ENCODE data around the gene ATP5PF. TPM values are rescaled to one million over a fixed set of nuclear protein-coding genes. Genes with fewer than 3 reads are reported as not detected.
"Not testable (repeated sequence)": the region's sequence is repeated elsewhere in the genome, so short reads cannot be mapped to it uniquely, and the experiment has no call there.

The ATP5PF gene
- total RNA-seq, 6 experiments from 2014 or later = 144 to 166 (median 161) TPM

- H3K27ac Mint-ChIP-seq = no peak overlapping the region
- H3K4me3 Mint-ChIP-seq = no peak overlapping the region
- no peaks in the 10 kb centered on the region for H3K27me3 Mint-ChIP-seq (ENCODE audit: insufficient read depth)
- DNase-seq = peak; percentile 33
- no peaks in the 10 kb centered on the region for H3K36me3 Mint-ChIP-seq (ENCODE audit: low read depth)
- H3K9me3 Mint-ChIP-seq = no peaks in the 10 kb centered on the region
- TF ChIP-seq, protein P1, sequence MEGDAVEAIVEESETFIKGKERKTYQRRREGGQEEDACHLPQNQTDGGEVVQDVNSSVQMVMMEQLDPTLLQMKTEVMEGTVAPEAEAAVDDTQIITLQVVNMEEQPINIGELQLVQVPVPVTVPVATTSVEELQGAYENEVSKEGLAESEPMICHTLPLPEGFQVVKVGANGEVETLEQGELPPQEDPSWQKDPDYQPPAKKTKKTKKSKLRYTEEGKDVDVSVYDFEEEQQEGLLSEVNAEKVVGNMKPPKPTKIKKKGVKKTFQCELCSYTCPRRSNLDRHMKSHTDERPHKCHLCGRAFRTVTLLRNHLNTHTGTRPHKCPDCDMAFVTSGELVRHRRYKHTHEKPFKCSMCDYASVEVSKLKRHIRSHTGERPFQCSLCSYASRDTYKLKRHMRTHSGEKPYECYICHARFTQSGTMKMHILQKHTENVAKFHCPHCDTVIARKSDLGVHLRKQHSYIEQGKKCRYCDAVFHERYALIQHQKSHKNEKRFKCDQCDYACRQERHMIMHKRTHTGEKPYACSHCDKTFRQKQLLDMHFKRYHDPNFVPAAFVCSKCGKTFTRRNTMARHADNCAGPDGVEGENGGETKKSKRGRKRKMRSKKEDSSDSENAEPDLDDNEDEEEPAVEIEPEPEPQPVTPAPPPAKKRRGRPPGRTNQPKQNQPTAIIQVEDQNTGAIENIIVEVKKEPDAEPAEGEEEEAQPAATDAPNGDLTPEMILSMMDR (IDR thresholded peaks at IDR 0.05) = peak; percentile 96
- H3K4me1 Mint-ChIP-seq (ENCODE audit: low read depth) = no peaks in the 10 kb centered on the region
Measured at GRCh38 chr21:25708467-25709065, 26.1 kb downstream of the ATP5PF start.

- Mint-ChIP-seq H3K4me3 (no peak overlapping the region), H3K27ac (no peak overlapping the region), H3K9me3 (no peaks in the 10 kb centered on the region), H3K36me3 (ENCODE audit: low read depth) (no peaks in the 10 kb centered on the region), H3K4me1 (ENCODE audit: low read depth) (peaks cover 13% of the 10 kb centered on the region), H3K27me3 (ENCODE audit: insufficient read depth) (no peaks in the 10 kb centered on the region)
- no peak for DNase-seq
- TF ChIP-seq, protein P1 (IDR thresholded peaks at IDR 0.05) = no peak
Measured at GRCh38 chr21:25701529-25701928, 33.2 kb downstream of the ATP5PF start.

DNA sequence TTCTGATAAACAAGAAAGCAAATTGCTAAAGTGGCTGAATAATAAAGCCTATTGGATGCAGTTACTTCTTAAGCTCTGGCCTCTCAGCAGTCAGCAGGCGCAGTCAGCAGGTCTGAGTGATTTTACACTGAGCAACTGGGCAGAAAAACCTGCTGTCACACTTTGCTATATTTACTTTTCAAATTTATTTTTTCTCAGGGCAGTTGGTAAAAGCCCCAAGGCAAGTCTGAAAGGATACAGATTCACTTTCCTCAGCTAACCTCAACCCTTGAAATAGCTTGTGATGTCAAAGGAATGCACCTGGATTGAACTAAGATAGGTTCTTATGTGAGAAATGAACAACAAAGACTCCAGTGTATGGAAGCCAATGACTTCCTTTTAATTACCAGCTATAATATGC, 34.0 kb downstream of the ATP5PF start:
- no peaks in the 10 kb centered on the region for H3K27me3 Mint-ChIP-seq (ENCODE audit: insufficient read depth)
- DNase-seq = no peak
- no peak overlapping the region for H3K27ac Mint-ChIP-seq
- TF ChIP-seq, protein P1 (IDR thresholded peaks at IDR 0.05) = no peak
- H3K9me3 Mint-ChIP-seq = no peaks in the 10 kb centered on the region
- H3K4me1 Mint-ChIP-seq (ENCODE audit: low read depth) = peaks cover 13% of the 10 kb centered on the region
- H3K4me3 Mint-ChIP-seq = no peak overlapping the region
- no peaks in the 10 kb centered on the region for H3K36me3 Mint-ChIP-seq (ENCODE audit: low read depth)

DNA sequence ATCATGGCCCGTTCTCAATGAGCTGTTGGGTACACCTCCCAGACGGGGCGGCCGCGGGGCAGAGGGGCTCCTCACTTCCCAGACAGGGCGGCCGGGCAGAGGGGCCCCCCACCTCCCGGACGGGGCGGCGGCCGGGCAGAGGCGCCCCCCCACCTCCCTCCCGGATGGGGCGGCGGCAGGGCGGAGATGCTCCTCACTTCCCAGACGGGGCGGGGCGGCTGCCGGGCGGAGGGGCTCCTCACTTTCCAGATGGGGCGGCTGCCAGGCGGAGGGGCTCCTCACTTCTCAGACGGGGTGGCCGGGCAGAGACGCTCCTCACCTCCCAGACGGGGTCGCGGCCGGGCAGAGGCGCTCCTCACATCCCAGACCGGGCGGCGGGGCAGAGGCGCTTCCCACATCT, 39.2 kb downstream of the ATP5PF start:
- not testable (repeated sequence) for H3K9me3 Mint-ChIP-seq; DNase-seq; H3K27ac Mint-ChIP-seq; H3K4me1 Mint-ChIP-seq (ENCODE audit: low read depth); H3K36me3 Mint-ChIP-seq (ENCODE audit: low read depth); H3K4me3 Mint-ChIP-seq; H3K27me3 Mint-ChIP-seq (ENCODE audit: insufficient read depth)

DNA sequence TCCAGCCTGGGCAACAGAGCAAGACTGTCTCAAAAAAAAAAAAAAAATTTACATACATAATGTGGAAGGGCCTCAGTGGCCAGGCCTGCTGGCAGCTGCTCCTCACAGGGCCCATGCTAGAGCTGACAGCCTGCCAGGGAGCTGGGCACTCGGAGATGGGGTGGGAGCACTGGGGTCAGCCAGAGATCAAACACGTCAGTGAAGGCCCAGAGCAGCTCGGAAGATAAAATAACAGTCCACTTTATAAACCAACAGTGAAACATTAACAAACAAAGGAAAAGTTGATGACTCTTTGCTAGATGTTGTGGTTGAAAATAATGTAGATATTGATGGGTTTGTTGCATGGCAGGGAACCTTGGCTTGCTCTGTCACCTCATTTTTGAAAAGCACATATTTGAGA, 42.7 kb downstream of the ATP5PF start:
- TF ChIP-seq, protein P1 (IDR thresholded peaks at IDR 0.05) = no peak
- Mint-ChIP-seq H3K4me1 (ENCODE audit: low read depth) (peaks cover 17% of the 10 kb centered on the region; the same call in 1 of the 2 replicates), H3K36me3 (ENCODE audit: low read depth) (no peaks in the 10 kb centered on the region), H3K4me3 (no peak overlapping the region), H3K27me3 (ENCODE audit: insufficient read depth) (no peaks in the 10 kb centered on the region; the same call in 1 of the 2 replicates), H3K9me3 (no peaks in the 10 kb centered on the region), H3K27ac (no peak overlapping the region)
- no peak for DNase-seq

GRCh38 chr21:25689226-25689625, 45.5 kb downstream of the ATP5PF start:
- Mint-ChIP-seq H3K9me3 (no peaks in the 10 kb centered on the region), H3K27ac (no peak overlapping the region; the same call in 1 of the 2 replicates), H3K4me3 (no peak overlapping the region), H3K4me1 (ENCODE audit: low read depth) (peaks cover 17% of the 10 kb centered on the region; the same call in 1 of the 2 replicates), H3K36me3 (ENCODE audit: low read depth) (no peaks in the 10 kb centered on the region), H3K27me3 (ENCODE audit: insufficient read depth) (peaks cover 9% of the 10 kb centered on the region)
- TF ChIP-seq, protein P1 (IDR thresholded peaks at IDR 0.05) = no peak
- DNase-seq = no peak
